NCI-H510A treated with DMSO at 0.1 percent for 48 hours (cell line): ENCODE results near the gene SORD.
"Not testable (repeated sequence)": the region's sequence is repeated elsewhere in the genome, so short reads cannot be mapped to it uniquely, and the experiment has no call there.

Experiments used
- DNase-seq: peaks from one replicate; lab custom pipeline; 2025; lab: John Stamatoyannopoulos, UW

SORD gene

DNA sequence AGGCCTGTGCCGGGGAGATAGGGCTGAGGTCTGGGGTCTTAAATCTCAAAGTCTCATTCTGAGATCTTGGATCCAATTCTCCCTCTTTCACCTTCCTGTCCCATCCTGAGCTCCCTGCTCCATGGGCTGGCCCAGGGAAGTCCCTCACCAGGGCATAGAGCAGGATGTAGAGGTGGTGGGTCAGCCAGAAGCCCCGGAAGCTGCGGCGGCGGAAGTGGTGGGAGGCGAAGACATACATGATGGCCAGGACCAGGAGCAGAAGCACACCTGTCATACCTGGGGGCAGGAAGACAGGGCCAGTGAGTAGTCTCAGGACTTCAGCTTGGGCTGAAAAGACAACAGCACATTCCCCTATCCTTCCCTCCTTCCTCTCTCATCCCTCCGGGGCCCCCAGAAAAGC is 74.5 kb downstream of the SORD start:
- no peak for DNase-seq

DNA sequence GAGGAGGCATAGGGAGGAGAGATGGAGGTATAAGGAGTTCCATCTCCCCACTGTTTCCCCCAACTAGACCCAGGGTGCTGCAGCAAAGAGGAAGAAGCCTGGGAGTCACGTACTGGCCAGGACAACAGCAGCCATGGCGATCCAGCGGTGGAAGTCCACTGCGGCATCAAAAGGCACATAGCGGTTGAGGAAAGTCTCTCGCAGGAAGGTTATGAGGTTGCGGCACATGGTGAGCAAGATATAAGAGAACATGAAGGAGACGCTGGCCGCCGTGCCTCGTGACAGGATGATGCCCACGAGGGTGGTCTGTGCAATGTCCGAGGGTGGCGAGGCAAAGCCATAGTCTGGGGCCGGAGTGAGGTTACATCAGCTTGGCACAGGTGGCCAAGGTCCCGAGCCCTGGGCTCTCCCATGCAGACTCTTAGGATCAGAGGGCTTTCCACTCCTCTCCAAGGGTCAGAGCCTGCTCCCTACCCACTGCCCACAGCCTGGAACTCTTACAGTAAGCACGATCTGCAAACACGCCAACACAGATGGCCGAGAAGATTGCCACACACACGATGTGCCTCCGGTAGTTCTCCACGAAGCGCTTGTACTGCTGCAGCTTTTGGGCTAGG is 76.7 kb downstream of the SORD start:
- DNase-seq, result no peak

DNA sequence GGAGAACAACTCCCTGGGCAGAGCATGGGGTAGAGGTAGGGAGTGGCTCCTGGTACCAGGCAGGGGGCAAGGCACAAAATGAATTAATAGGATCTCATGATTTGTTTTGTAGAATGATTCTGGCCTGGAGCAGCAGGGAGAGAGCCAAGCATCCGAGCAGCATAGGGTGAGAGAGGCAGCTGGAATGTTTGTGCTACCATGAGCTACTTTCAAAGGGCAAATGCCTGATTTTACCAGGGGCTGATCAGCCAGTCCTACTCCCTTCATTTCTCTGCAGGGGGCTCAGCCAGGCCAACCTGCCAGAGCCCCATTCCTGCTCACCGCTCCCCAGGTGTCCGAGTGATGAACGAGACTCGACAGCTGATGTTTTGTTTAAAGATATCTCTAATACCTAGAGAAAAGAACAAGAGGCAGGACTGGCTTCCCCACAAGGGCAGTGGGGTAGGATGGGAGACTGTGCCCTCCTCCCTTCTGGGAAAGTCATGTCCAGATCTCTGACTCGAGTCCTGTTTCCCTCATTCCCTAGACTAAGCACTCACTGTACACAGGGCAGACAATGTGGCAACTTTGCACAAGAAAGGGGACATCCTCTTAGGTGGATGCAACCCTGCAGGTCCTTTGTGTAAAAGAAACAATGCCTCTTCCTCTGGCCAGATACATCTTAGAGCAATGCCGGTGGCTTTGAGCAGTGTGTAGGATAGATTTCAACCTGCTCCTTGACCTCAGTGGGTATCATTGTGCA is 78.1 kb downstream of the SORD start:
- DNase-seq, result no peak

- DNase-seq, result no peak
These were observed 78.8 kb downstream of the SORD start for GRCh38 chr15:45101749-45102148.

DNA sequence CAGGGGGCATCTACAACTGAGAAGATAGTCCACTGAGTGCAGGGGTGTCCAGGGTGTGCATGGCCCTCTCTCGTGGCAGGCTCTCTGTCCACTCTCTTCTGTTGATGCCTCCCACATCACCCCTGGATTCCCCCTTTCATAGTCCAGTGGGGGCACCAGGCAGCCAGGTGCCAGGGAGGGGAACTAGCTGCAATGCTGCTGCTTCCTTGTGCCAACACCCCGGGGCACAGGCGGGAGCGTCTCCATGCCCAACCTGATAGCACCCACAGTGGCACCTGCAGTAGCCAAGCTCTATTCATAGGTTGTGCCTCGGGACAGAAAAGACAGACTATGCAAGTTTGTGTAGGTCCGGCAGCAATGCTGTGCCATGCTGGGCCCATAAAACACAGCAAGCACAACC is 79.2 kb downstream of the SORD start:
- DNase-seq, result no peak

GRCh38 chr15:45104170-45104569 is 81.2 kb downstream of the SORD start:
- DNase-seq, result not testable (repeated sequence)

DNA sequence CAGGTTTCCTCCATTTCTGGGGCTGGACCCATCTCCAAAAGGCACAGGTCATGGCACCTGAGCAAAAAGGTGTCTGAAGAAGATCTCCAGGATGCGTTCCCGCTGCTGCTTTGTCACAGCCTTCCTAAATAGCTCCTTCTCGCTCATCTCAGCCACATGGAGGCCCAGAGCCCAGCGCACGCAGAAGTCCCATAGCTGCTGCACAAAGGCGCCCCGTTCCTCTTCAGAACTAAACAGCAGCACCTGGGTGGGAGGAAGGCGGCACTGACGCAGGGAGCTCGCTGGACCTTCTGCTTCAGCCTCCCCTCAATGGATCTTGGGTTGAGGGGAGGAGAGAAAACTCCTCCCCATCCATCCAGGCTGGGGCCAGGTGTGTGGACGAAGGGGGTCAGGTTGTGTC is 82.6 kb downstream of the SORD start:
- no peak for DNase-seq

DNA sequence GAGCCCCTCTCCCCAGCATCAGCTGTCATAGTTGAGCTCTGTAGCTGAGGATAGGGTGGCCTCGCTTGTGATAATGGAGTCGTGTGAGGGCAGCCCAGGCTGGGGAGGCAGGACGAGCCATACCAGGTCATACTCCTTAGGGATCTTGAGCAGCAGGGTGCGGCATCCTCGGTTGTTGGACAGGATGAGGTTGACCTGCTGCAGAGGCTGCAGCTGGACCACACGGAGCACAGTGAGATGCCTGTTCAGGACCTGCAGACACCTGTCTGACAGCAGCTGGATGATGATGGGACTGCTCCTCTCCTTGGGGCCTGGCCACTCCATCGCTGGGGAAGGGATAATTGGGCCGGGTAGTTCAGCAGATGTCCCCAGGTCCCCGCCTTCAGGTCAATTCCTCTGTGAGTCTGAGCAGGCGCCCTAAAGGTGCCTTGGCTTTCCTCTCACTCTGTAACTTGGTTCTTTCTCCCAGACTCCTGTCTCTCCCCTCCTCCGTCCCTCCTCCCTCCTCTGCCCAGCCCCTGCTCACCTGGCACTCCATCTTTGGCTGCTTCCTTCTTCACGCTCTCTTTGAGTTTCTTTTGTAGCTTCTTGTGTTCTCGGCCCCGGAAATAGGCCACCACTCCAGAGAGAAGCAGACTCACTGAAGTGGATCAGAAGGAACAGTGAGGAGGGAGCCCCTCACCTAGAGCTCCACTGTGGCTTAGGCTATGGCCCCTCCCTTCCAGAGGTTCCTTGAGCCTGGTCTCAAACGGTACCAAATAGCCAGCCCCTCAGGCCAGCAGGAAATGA is 83.2 kb downstream of the SORD start:
- no peak for DNase-seq

DNA sequence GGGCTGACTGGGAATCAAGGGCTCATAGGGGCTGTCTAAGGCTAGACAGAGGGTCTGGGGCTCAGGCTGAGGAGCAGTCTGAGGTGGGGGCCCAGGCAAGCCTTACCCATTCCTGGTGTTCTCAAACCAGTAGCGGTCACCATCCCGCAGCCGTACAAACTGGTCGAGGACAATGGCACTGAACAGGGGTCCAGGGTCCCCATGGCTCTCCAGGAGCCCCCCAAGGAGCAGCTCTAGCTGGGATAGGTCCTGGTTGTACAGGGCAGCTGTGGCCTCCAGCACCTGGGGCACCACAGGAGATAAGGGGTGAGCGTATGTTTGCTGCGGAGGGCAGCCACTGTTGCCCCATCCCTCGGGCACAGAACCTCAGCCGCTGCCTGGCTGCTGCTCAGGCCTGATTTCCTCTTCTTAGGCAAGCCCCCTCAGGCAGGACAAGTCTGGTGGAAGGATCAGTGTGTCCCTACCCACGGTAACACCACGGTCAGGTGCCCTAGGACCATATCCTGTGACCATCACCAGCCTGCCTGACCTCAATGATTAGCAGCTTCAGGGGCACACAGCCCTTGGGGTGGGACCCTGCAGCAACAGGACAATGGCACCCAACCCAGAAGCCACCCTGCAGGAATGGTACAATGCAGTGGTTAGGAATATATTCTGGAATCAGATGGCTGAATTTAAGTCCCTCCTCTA is 85.1 kb downstream of the SORD start:
- no peak for DNase-seq

DNA sequence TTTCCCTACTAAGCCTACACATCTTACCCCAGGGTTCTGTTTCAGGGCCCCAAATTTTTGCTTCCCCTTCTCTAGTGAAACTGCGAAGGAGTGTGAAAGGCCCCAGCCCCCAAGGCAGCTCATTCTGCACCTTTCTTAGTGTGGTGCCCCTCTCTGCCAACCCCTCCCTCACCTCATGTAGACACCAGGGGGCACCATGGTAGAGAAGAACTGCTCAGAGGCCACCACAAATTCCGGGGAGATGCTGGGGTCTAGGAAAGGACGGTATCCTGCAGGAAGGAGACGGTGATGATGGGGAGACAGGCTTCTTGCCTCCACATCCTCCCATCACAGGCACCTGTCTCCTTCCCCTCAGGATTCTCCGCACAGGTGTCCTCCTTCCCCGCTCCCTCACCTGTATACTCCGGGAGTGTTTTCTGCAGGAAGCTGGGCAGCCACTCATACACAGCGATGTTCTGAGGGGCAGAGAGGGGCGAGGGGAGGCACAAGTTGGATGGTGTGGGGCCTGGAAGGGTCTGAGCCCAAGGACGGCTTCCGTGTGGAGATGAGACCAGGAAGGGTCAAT is 87.3 kb downstream of the SORD start:
- DNase-seq, result no peak

GRCh38 chr15:45111390-45112142 is 88.6 kb downstream of the SORD start:
- DNase-seq, result no peak

- no peak for DNase-seq
These were observed 89.2 kb downstream of the SORD start for GRCh38 chr15:45112143-45112590.

- DNase-seq, result no peak
These were observed 89.8 kb downstream of the SORD start for GRCh38 chr15:45112591-45113379.

DNA sequence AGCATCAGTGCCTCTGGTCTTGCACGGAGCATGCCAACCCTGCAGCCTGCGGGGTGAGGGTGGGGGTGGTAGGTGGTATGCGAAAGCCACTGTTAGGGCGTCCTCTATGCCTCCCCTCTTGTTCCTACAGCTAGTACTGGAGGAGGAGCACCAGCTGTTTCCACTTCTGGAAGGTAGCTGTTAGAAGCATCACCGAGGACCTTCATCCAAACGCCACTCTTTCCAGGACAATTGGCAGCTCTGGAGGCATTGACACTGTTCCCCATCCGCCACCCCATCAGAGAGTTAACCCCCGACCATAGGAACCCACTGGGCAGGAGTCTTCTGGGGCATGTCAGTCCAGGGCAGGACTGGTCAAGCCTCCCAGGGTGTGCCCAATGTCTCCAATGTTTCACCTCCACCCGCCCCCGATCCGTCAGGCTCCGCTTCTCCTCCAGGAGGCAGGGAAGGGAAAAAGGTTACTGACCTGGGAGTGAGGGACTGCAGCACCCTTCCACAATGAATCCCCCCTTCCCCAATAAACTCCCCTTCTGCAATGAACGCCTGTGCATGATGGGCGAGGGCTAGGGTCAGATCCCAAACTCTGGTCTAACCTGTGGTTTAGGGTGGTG is 90.5 kb downstream of the SORD start:
- no peak for DNase-seq

DNA sequence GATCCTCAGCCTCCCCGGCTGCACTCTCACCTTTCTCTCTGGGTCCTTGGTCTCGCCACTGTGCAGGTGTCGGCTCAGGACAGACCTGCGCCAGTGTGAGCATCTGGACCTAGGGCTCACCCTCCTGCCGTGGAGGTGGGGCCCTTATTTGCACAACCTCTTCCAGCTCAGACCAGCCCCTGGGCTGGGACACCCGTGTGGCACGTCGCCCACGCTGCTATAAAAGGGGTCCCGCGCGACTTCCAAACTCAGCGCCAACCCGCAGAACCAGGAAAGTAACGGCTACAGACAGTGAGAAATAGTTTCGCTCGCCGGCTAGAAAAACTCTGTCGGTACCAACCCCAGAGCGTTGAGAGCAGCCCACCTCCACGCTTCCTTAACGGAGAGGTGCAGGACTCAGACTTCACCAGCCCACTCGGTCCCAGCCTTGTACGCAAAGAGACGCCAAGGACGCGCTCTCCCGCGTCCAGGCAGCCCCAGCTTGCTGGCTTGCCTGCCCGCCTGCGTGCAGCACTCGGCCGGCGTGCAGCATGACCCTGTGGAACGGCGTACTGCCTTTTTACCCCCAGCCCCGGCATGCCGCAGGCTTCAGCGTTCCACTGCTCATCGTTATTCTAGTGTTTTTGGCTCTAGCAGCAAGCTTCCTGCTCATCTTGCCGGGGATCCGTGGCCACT is 91.2 kb downstream of the SORD start, which contains the start of the genes DUOX2 and DUOXA2:
Gene DUOX2 (minus strand): TSS at position 97 of the 675 bp plus-strand sequence. CDS start 761 bp downstream, outside the sequence.
Gene DUOXA2 (plus strand): TSS at position 251 of the 675 bp plus-strand sequence. CDS start 280 bp downstream, at position 531.
- DNase-seq, result no peak

GRCh38 chr15:45114751-45115085 is 91.7 kb downstream of the SORD start:
- DNase-seq, result no peak

- no peak for DNase-seq
These were observed 92.4 kb downstream of the SORD start for GRCh38 chr15:45115312-45115820.

- DNase-seq, result no peak
These were observed 93.0 kb downstream of the SORD start for GRCh38 chr15:45116006-45116481.
